ENCODE data around the gene GAS7.
"Not testable (repeated sequence)": the region's sequence is repeated elsewhere in the genome, so short reads cannot be mapped to it uniquely, and the experiment has no call there.

GAS7 gene

GRCh38 chr17:10106067-10106466 lies 92.3 kb downstream of the GAS7 start:
- DNase-seq: no peak

- DNase-seq: no peak
Measured at GRCh38 chr17:10105513-10106001, 92.8 kb downstream of the GAS7 start.

- DNase-seq: no peak
Measured at GRCh38 chr17:10103712-10104111, 94.7 kb downstream of the GAS7 start.

- DNase-seq: no peak
Measured at GRCh38 chr17:10102817-10103216, 95.6 kb downstream of the GAS7 start.

GRCh38 chr17:10099051-10099571 lies 99.3 kb downstream of the GAS7 start:
- DNase-seq: no peak

GRCh38 chr17:10096596-10096995 lies 101.8 kb downstream of the GAS7 start:
- DNase-seq: no peak

- DNase-seq: not testable (repeated sequence)
Measured at GRCh38 chr17:10095295-10095694, 103.1 kb downstream of the GAS7 start.

- no peak for DNase-seq
Measured at GRCh38 chr17:10094797-10095196, 103.6 kb downstream of the GAS7 start.

GRCh38 chr17:10092595-10092994 lies 105.8 kb downstream of the GAS7 start:
- DNase-seq: no peak

GRCh38 chr17:10091046-10091445 lies 107.4 kb downstream of the GAS7 start:
- no peak for DNase-seq

- DNase-seq: no peak
Measured at GRCh38 chr17:10089196-10089804, 109.1 kb downstream of the GAS7 start.

GRCh38 chr17:10088444-10088843 lies 110.0 kb downstream of the GAS7 start:
- DNase-seq: no peak

- no peak for DNase-seq
Measured at GRCh38 chr17:10087355-10087754, 111.1 kb downstream of the GAS7 start.

- DNase-seq: no peak
Measured at GRCh38 chr17:10083864-10084263, 114.5 kb downstream of the GAS7 start.

- no peak for DNase-seq
Measured at GRCh38 chr17:10082795-10083194, 115.6 kb downstream of the GAS7 start.

GRCh38 chr17:10081571-10082169 lies 116.7 kb downstream of the GAS7 start:
- no peak for DNase-seq

GRCh38 chr17:10077561-10078299 lies 120.7 kb downstream of the GAS7 start:
- DNase-seq: no peak

- DNase-seq: no peak
Measured at GRCh38 chr17:10075919-10076318, 122.5 kb downstream of the GAS7 start.

GRCh38 chr17:10073941-10074340 lies 124.5 kb downstream of the GAS7 start:
- no peak for DNase-seq

GRCh38 chr17:10072556-10073425 lies 125.6 kb downstream of the GAS7 start:
- DNase-seq: no peak

- DNase-seq: no peak
Measured at GRCh38 chr17:10072086-10072485, 126.3 kb downstream of the GAS7 start.

- no peak for DNase-seq
Measured at GRCh38 chr17:10071141-10071540, 127.3 kb downstream of the GAS7 start.

- no peak for DNase-seq
Measured at GRCh38 chr17:10070690-10071089, 127.7 kb downstream of the GAS7 start.
